Stimulated activated CD4-positive, alpha-beta T cell treated with anti-CD3 and anti-CD28 coated beads, Interleukin-1b, Interleukin-23, amount 100 ng/mL, for 1 hour (primary cell): ENCODE data around the gene MUL1.
"Not testable (repeated sequence)": the region's sequence is repeated elsewhere in the genome, so short reads cannot be mapped to it uniquely, and the experiment has no call there.

Experiments used
- DNase-seq, 2 donors: peaks; one replicate each; pipeline ENCODE4 v3.0.0-alpha.2; 2020; ENCODE audit warnings: low read depth in 2 of 2

The MUL1 gene, protein sequence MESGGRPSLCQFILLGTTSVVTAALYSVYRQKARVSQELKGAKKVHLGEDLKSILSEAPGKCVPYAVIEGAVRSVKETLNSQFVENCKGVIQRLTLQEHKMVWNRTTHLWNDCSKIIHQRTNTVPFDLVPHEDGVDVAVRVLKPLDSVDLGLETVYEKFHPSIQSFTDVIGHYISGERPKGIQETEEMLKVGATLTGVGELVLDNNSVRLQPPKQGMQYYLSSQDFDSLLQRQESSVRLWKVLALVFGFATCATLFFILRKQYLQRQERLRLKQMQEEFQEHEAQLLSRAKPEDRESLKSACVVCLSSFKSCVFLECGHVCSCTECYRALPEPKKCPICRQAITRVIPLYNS

DNA sequence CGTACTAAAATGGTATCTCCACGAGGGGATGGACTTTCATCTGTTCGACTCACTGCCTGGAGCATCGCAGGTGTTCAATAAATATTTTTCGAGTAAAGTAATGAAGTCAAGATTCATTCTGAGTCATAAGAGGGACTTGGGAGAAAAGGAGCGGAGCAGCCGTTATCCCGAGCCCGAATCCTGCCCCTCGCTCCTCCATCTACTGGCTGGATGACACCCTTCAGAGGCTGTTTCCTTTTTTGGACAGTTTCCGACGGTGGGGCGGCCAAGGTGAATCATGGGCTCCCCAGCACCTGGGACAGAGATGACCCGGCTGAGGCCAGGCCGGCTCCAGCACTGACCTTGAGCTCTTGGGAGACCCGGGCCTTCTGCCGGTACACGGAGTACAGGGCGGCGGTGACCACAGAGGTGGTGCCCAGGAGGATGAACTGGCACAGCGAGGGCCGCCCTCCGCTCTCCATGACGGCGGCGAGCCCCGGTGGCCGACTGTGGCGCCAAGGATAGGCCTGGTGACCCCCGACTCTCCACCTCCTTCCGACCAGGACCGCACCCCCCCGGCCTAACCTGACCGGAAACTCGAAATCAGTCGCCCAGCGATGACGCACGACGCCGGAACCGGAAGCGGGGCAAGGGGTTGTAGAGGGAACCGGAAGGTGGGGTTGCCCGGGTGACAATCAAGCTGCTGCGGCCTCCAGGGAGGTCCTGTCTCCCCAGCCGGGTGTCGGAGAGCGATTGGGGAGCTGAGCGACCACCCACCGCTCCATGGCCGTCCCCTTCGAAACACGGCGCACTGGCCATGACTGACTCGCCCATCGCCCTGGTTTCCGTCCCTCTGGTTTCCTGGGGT is at the start of gene MUL1:
Gene MUL1, minus strand, starts transcription at position 588 of the 847 bp plus-strand sequence. Its CDS starts 127 bp downstream, at position 461.
- DNase-seq = peak; percentile 74 to 93

DNA sequence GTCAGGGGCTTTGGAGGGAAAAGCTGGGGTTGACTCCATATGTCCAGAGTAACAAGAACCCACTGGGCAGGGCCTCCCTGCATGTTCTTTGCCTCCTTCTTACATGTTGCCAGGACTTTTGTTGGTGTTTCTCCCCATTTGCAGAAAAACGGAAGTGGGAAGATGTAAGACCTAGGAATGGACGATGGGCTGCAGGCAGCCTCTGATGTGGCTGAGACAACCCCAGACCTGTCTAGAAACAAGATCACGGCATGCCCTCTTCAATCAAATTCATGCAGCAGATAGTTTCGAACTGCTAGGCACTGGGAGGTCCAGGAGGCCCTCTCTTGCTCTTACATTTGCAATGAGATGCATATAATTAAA is 47.8 kb upstream of the MUL1 start:
- DNase-seq = no peak

DNA sequence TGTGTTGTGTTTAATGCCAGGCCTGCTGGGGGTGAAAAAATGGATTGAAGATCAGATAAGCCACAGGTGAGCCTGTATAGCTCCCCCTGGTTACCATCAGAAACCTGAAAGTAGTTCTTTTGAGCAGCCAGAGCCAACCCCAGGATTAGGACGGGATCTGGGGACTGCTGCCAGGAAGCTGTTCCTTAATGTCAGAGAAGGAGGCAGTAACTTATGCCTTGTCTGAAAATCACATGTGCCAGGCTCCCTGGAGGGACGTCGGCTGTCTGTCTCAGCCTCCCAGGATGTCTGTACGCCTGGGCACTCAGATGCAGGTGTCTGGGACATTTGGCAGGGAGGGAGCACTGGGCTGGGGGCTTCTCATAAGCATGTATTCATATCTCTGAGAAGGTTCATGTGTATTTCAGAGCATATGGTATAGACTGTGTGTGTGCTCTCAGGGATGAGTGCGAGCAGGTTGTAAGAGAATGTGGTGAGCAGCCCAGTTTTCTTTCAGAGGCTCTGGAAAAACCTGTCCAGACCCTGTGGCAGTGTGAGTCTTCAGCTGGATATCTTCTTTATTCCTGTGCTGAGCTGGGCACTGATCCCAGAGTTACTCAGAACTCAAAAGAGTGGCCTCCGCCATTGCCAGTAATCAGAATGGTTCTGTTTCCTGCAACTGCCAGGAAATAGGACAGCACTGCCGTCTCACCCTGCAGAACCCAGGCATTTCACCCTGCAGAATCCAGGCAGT is 47.2 kb upstream of the MUL1 start:
- DNase-seq = no peak

DNA sequence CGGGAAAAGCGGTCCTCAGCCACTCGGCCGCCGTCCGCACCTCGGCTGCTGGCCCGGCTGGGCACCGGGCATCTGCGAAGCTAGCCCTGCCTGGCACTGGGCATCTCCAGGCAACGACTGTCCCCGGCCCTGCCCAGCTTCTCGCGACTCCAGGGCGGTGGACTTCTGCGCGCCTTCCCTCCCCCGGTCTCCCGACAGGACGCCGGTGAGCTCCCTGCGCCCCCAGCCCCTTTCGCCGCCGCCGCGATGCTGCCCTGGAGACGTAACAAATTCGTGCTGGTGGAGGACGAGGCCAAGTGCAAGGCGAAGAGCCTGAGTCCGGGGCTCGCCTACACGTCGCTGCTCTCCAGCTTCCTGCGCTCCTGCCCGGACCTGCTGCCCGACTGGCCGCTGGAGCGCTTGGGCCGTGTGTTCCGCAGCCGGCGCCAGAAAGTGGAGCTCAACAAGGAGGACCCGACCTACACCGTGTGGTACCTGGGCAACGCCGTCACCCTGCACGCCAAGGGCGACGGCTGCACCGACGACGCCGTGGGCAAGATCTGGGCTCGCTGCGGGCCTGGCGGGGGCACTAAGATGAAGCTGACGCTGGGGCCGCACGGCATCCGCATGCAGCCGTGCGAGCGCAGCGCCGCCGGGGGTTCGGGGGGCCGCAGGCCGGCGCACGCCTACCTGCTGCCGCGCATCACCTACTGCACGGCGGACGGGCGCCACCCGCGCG is 44.9 kb upstream of the MUL1 start:
- no peak for DNase-seq

DNA sequence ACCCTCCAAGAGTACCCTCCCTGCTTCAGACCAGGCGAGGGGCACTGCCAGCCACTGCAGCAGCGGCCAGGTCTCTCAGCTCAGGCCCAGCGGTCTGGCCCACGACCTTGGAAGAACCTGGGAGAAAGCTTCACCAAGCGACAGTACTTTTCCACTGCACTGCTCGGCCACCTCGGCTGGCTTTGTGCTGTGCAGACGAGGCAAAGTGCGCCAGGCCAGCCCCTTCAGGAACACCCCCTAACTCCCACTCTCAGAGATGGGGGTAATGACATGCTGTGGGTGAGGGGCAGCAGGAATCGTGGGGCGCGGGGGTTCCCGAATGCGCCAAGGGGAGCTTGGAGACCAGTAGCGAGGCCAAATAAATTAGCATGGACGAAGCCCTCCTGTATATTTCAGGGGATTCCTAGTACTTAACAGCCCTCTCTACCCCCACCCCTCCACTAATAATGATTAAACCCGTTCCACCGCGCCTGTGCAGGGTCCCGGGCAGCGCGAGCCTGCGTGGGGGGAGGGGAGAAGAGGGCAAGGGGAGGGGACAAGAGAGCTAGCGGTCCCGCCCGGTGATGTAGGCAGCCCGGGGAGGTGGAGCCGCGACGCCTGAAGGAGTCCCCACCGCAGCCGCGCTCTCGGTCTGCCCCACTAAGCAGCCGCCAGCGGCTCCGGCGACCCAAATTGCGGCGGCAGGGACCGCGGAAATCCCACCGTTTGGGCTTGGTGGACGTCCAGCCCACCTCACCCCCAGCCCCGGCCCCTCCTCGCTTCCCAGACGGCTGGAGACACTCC is 44.2 kb upstream of the MUL1 start, which contains the start of gene FAM43B:
Gene FAM43B, plus strand, starts transcription at position 629 of the 783 bp plus-strand sequence. CDS start 401 bp downstream, outside the sequence.
- DNase-seq = no peak

DNA sequence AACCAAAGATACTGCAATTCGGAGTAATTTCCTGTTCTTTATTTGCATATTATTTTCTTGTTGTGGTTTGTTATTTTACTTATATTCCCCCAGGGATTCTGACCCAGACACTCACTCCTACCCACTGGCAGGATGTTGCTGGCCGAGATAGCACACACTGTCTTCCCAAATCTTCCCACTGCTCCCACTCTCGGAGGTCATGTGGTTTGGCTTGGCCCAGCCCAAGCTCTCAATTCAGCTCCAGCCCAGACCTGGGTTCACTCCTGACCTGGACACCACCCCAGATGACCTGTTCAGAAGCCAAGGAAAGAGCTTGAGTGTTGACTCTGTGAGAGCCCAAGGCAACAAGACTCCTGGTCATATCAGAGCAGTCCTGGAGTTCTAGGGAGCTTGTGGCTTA is 43.2 kb upstream of the MUL1 start:
- DNase-seq = no peak

DNA sequence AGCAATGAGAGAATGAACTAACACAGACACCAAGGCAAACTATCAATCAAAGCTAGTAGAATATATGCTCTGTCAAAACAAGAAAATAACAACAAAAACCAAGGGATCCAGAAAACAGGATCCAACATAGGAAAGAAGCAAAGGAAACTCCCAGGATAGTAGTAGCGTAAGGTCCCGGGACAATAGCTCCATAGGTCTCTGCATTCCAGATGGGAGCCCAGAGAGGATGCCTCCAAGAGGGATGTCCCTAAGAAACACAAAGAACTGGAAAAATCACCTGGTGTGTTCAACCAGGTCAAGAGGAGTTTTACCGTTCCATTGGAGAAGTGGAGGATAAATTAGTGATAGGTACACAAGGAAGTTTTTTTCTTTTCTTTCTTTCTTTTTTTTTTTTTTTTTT is 38.7 kb upstream of the MUL1 start:
- DNase-seq = no peak

DNA sequence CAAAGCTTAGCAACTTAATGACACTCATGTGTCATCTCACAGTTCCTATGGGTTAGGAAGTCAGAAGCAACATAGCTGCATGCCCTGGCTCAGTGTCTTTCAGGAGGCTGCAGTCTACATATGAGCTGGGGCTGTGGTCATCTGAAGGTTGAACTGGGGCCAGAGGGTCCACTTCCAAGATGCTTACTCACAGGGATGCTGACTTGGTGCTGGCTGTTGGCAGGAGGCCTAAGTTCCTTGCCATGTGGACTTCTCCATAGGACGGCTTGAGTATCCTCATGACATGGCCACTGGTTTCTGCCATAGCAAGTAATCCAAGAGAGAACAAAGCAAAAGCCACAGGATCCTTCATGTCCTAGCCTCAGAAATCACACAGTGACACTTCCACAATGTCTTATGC is 32.3 kb upstream of the MUL1 start:
- no peak for DNase-seq

DNA sequence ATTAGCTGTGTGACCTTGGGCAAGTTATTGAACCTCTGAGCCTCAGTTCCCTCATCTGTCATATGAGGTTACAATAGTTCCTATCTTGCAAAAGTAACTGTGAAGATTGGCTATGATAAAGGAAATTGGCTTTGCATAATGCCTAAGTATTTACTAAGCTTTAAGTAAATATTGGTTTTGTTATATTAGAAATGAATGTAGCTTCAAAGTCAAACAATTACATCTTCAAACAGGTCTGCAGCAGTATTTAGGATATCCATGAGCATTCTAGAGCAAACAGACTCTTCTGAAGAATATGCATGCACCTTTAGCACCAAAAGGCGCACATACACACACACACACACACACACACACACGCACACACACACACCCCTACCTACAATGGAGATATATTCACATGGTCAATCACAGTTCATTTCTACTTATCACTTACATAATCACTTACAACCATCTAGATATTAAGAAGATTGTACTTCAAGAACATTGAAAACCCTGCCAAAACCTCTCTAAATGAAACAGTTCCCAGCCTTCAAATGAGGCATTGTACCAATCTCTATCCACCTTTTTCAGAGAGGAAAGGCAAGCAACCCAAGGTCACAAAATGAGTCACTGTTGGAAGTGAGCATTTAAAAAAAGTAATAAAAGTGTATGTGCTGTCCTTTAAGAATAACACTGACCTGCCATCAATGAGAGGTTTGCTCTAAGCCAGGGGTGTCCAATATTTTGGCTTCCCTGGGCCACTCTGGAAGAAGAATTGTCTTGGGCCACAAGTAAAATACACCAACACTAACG is 31.0 kb upstream of the MUL1 start:
- no peak for DNase-seq

DNA sequence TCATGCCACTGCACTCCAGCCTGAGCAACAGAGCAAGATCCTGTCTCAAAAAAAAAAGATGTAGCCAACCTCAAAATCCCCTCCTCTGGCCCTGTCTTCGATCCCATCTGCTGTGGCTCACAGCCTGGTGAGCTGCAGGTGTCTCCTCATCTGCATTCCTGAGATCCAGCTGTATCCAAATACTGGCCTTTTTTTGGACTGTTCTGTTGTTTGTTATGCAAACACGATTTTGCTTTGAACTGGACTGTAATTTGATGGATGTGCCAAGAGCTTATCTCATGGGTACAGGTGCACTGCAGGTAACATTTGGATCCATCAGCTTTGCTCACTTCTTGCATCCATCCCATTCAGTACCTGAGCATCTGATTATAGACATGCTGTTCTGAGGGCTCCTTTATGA is 30.3 kb upstream of the MUL1 start:
- no peak for DNase-seq

DNA sequence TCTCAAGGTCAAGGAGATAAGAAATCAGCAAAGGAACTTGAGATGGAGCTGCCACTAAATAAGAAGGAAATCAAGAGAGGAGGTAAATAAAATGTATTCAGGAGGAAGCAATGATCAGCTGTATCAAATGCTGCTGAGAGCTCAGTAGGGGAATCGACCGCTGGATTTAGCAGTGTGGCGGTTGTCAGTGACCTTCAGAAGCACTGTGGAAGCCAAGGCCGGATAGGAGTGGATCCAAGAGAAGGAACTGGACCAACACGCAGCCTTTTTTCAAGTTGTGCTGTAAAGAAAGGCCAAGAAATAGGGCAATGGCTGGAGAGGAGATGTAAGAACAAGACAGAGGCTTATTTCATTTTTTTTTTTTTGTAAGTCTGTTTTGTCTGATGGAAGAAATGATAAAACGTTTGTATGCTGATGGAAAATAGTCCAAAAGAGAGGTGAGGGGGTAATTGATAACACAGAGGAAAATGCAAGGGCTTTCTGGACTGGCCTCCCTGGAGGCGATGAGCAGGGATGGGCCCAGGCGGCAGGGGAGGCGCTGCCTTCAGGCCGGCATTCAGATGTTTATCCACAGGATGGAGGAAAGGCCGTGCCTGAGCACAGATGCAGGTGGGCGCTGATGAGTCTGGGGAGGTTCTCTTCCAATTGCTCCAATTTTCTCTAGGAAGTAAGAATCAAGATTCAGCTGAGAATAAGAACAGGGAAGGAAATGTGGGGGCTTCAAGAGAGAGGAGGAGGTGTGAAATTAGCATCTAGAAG is 26.9 kb upstream of the MUL1 start:
- no peak for DNase-seq

DNA sequence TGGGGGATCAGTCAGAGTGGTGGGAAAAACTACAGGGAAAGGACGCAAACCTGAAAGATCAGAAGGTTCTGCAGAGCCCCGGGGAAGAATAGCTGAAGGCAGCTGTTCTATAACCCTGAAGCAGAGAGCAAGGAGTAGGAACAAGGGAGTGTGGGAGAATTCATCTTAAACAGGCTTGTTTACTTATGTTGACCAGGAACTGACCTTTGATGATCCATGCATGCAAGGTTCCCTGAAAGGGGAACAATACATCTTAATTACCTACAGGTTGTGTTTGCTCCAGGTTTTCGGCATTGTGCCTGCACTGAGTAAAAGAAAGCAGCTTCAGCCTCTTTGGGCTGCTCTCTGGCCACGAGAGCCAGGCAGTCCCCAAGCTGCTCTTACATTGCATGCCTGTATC is 25.7 kb upstream of the MUL1 start:
- no peak for DNase-seq

DNA sequence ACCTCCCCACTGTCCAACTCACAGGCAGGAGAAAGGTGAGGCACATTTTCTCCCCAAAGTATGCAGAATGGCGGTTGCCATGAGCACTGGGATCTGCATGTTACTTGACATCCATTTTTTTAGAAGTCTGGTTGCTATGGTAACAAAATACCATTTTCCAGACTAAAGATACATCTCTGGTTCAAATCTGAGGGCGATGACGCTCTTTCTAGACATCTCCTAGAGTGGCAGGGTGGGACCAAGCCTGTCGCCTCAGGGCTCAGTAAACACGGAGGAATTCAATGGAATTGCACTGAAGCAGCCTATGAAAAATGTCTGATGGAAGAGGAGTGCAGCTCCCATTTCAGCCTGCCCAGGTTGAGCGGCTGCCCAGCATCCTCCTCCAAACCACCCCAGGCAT is 22.9 kb upstream of the MUL1 start:
- DNase-seq = no peak

DNA sequence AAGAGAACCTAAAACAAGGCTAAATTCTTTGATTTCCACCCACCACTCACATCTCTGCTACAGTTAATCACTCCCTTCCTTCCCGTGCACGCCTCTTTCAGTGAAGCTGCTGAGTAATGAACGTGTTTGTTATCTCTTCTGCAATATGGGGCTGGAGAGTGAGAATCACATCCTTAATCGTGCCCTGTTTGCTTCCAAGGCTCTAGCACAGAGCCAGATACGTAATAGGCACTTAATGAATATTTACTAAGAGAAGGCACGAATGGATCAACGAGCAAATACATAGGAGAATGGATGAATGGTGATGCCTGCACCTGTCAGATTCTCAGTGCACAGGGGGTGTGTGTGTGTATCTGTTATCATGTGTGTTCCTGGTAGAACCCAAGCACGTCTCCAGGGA is 22.4 kb upstream of the MUL1 start:
- no peak for DNase-seq

DNA sequence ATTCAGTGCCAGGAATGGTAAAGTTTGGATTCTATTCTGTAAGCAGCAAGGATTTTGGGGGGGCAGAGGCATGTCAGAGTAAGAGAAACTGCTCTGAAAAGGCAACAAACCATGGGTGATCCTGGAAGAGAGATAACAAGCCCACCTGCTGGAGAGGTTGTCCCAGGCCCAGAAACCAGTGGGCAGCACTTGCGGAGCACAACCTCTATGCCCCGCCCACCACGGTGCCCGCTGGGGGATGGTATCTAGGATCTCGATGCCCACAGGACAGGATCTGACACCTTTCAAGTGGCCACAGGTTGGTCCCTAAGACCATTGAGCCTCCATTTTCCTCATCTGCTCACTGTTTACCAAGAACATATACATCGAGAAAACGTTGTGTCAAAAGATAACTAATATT is 20.3 kb upstream of the MUL1 start:
- DNase-seq = no peak

DNA sequence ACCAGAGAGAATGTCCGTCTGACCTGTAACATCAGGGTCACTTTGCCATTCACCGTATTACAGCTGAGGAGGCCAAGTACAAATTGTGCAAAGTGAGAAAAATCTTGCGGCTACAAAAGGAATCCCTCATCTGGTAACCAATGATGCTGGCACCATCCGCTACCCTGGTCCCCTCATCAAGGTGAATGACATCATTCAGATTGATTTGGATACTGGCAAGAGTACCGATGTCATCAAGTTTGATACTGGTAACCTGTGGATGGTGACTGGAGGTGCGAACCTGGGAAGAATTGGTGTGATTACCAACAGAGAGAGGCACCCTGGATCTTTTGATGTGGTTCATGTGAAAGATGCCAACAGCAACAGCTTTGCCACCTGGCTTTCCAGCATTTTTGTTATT is 18.3 kb upstream of the MUL1 start:
- DNase-seq = no peak

DNA sequence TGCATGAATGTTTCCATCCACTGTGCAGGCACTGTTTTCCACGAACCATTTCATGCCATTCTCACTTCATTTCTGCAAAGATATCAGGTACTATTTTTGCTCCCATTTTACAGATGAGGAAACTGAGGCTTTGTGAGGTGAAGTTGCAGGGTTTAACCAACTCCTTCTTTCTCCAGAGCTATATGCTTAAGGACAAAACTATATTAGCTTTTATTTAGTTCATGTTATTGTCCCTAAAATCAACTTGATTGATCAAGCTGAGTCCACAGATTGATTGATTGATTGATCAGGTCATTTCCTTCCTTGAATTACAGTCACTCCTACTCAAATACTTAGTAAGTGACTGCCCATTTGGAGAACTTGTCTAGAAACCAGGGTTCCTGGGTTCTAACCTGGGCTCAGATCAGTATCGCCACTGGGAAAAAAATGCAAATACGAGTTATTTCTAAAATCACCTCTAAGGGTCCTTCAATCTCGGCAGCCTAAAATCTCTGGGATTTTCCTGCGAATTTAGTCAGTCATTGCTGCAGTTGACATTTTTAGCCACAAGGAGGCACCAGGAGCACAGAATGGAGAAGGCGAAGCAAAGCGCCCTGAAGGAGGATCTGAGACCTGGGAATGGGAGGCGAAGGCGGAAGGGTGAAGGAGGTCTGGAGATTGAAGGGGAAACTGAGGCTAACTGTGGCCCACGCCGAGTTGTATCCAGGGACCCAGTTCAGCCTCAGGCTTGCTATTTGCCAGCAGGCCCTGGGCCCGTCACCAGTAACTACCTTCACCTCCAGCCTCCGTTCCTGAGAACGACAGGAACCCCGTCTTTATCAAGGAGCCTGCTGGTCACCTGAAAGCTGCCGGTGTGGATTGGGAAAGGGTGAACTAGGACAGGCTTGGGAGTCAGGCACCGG is 14.3 kb upstream of the MUL1 start:
- DNase-seq = peak; percentile 24 to 39

DNA sequence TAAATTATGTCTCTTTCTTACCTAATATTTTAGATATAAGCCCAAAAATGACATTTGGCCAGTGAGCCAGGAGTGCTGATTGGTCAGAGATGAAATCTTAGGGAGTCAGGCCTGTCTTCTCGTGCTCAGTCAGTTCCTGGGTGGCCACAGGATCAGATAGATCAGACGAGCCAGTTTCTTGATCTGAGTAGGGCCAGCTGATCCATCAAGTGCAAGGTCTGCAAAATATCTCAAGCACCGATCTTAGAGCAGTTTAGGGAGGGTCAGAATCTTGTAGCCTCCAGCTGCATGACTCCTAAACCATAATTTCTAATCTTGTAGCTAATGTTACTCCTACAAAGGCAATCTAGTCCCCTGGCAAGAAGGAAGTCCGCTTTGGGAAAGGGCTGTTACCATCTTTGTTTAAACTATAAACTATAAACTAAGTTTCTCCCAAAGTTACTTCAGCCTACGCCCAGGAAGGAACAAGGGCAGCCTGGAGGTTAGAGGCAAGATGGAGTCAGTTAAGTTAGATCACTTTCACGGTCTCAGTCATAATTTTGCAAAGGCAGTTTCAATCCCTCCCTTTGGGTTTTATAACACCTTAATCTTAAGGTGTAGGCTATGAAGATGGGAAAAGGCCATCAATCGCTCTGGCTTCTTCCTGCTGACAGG is 11.8 kb upstream of the MUL1 start:
- DNase-seq = not testable (repeated sequence)
